Neural crest cell (in vitro differentiated cells): ENCODE measurements around the gene DPYSL4. TPM values are rescaled to one million over a fixed set of nuclear protein-coding genes. Genes with fewer than 3 reads are reported as not detected.
A peak's percentile ranks its signal among the peaks of the same experiment; 100 is the strongest.

Source experiments
- DNase-seq: peaks from one replicate; pipeline ENCODE4 v3.0.0; 2021; ENCODE audit warnings: low read depth, mixed read lengths, low spot score
- H3K27ac Mint-ChIP-seq: one replicate; pipeline ENCODE4 v1.8.0; 2021; ENCODE audit warnings: mild to moderate bottlenecking, mixed read lengths; ENCODE audit not compliant: unreplicated experiment
- H3K27me3 Mint-ChIP-seq: 2 replicates; pipeline ENCODE4 v1.8.0; 2021; ENCODE audit warnings: low read depth, mild to moderate bottlenecking, mixed read lengths
- H3K36me3 Mint-ChIP-seq: 2 replicates; pipeline ENCODE4 v1.8.0; 2021; ENCODE audit warnings: low read depth, mild to moderate bottlenecking, mixed read lengths
- H3K4me1 Mint-ChIP-seq: 2 replicates; pipeline ENCODE4 v1.8.0; 2021; ENCODE audit warnings: mixed read lengths
- H3K4me3 Mint-ChIP-seq: one replicate; pipeline ENCODE4 v1.8.0; 2021; ENCODE audit warnings: mild to moderate bottlenecking, mixed read lengths
- H3K9me3 Mint-ChIP-seq: 2 replicates; pipeline ENCODE4 v1.8.0; 2021; ENCODE audit warnings: mixed read lengths
- CTCF ChIP-seq: fragments of 200-600 bp; sonication (generic); conservative IDR thresholded peaks from 2 replicates; pipeline ENCODE4 v1.5.0; 2021; ENCODE audit warnings: antibody characterized with exemption, mild to moderate bottlenecking
- total RNA-seq: library from RNA; stranded (reverse); gene quantifications from 2 replicates; pipeline ENCODE4 v1.2.1, GENCODE V29; 2021

The DPYSL4 gene
- total RNA-seq, 1 donor from 2014 or later: 155 TPM

- H3K27ac Mint-ChIP-seq: no peak overlapping the region
- no peak overlapping the region for H3K4me3 Mint-ChIP-seq
- no peaks in the 10 kb centered on the region for H3K9me3 Mint-ChIP-seq
- TF ChIP-seq CTCF: no peak
- no peaks in the 10 kb centered on the region for H3K4me1 Mint-ChIP-seq
- H3K27me3 Mint-ChIP-seq: no peaks in the 10 kb centered on the region
- H3K36me3 Mint-ChIP-seq: no peaks in the 10 kb centered on the region
- no peak for DNase-seq
Measured at GRCh38 chr10:132140167-132140925, 46.4 kb upstream of the DPYSL4 start.

- Mint-ChIP-seq H3K36me3 (no peaks in the 10 kb centered on the region), H3K9me3 (no peaks in the 10 kb centered on the region), H3K4me3 (no peak overlapping the region), H3K27me3 (no peaks in the 10 kb centered on the region), H3K27ac (no peak overlapping the region), H3K4me1 (no peaks in the 10 kb centered on the region)
- no peak for DNase-seq
- TF ChIP-seq CTCF: no peak
Measured at GRCh38 chr10:132141076-132141475, 45.7 kb upstream of the DPYSL4 start.

GRCh38 chr10:132141526-132142395 lies 45.0 kb upstream of the DPYSL4 start:
- H3K27ac Mint-ChIP-seq: no peak overlapping the region
- no peak overlapping the region for H3K4me3 Mint-ChIP-seq
- no peaks in the 10 kb centered on the region for H3K36me3 Mint-ChIP-seq
- H3K27me3 Mint-ChIP-seq: no peaks in the 10 kb centered on the region
- H3K4me1 Mint-ChIP-seq: no peaks in the 10 kb centered on the region
- DNase-seq: no peak
- TF ChIP-seq CTCF: no peak
- no peaks in the 10 kb centered on the region for H3K9me3 Mint-ChIP-seq

- TF ChIP-seq CTCF: peak; percentile 86
- Mint-ChIP-seq H3K4me1 (peaks cover 1% of the 10 kb centered on the region), H3K9me3 (no peaks in the 10 kb centered on the region), H3K27me3 (no peaks in the 10 kb centered on the region), H3K27ac (no peak overlapping the region), H3K4me3 (no peak overlapping the region), H3K36me3 (no peaks in the 10 kb centered on the region)
- peak; percentile 65 for DNase-seq
Measured at GRCh38 chr10:132142396-132143161, 44.2 kb upstream of the DPYSL4 start.

GRCh38 chr10:132143162-132143561 lies 43.6 kb upstream of the DPYSL4 start:
- DNase-seq: no peak
- Mint-ChIP-seq H3K4me1 (peaks cover 6% of the 10 kb centered on the region), H3K36me3 (no peaks in the 10 kb centered on the region), H3K27me3 (no peaks in the 10 kb centered on the region), H3K9me3 (no peaks in the 10 kb centered on the region), H3K4me3 (no peak overlapping the region), H3K27ac (no peak overlapping the region)
- no peak for TF ChIP-seq CTCF
